ENCODE data around the gene KRT5. TPM values are rescaled to one million over a fixed set of nuclear protein-coding genes. Genes with fewer than 3 reads are reported as not detected.

KRT5 gene
- total and polyA plus RNA-seq, 2 experiments from 2014 or later, result not detected

DNA sequence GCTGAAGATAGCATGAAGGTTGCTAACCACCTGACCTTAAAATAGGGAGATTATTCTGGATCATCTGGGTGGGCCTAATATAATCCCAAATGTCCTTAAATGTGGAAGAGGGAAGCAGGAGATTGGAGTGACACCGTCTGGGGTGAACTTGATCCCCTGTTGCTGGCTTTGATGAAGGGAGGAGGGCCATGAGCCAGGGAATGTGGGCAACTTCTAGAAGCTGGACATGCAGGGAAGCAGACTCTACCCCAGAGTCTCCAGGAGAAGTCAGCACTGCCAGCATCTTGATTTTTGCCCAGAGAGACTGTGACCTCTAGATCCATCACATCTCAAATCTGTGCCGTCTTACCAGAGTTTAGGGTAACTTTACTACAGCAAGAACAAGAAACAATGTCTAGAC is 9.2 kb upstream of the KRT5 start:
- H2AFZ ChIP-seq, result no peak overlapping the region
- Mint-ChIP-seq H3K4me1 (no peaks in the 10 kb centered on the region), H3K4me3 (no peak overlapping the region), H3K27ac (no peak overlapping the region), H3K9me3 (no peaks in the 10 kb centered on the region), H3K27me3 (ENCODE audit: insufficient read depth, low read depth, poor library complexity) (peaks cover 4% of the 10 kb centered on the region), H3K36me3 (ENCODE audit: low read depth) (no peaks in the 10 kb centered on the region)
- no peak for ATAC-seq
- no peaks in the 10 kb centered on the region for H3K27me3 ChIP-seq (ENCODE audit: insufficient read depth)
- DNase-seq (ENCODE audit: low spot score), result no peak
- no peaks in the 10 kb centered on the region for H3K9me2 ChIP-seq (ENCODE audit: insufficient read depth)
- no peaks in the 10 kb centered on the region for H3K4me1 ChIP-seq (ENCODE audit: insufficient read depth)
- no peak overlapping the region for H3K4me3 ChIP-seq
- H3K4me2 ChIP-seq, result no peak overlapping the region
- H3K79me2 ChIP-seq (replicated peaks; ENCODE audit: insufficient read depth), result no peaks in the 10 kb centered on the region
- H4K20me1 ChIP-seq (replicated peaks; ENCODE audit: insufficient read depth), result no peaks in the 10 kb centered on the region
- no peak overlapping the region for H3K27ac ChIP-seq (ENCODE audit: low read depth)
- no peaks in the 10 kb centered on the region for H3F3A ChIP-seq (replicated peaks; ENCODE audit: low read depth)
- H3K36me3 ChIP-seq (ENCODE audit: insufficient read depth), result no peaks in the 10 kb centered on the region
- no peak for TF ChIP-seq ZNF331 (CRISPR knock-in tag; IDR thresholded peaks at IDR 0.05; ENCODE audit: low read depth)
- TF ChIP-seq, protein P1, sequence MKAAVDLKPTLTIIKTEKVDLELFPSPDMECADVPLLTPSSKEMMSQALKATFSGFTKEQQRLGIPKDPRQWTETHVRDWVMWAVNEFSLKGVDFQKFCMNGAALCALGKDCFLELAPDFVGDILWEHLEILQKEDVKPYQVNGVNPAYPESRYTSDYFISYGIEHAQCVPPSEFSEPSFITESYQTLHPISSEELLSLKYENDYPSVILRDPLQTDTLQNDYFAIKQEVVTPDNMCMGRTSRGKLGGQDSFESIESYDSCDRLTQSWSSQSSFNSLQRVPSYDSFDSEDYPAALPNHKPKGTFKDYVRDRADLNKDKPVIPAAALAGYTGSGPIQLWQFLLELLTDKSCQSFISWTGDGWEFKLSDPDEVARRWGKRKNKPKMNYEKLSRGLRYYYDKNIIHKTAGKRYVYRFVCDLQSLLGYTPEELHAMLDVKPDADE (IDR thresholded peaks at IDR 0.05), result no peak
- TF ChIP-seq CREB1 (CRISPR knock-in tag; IDR thresholded peaks at IDR 0.05; ENCODE audit: low read depth), result no peak
- TF ChIP-seq ZNF114 (CRISPR knock-in tag; IDR thresholded peaks at IDR 0.05), result no peak
- no peak for TF ChIP-seq NANOG (IDR thresholded peaks at IDR 0.05; ENCODE audit: borderline replicate concordance)
- TF ChIP-seq POLR2AphosphoS5 (IDR thresholded peaks at IDR 0.05; ENCODE audit: low read depth), result no peak
- TF ChIP-seq EZH2phosphoT487 (IDR thresholded peaks at IDR 0.05; ENCODE audit: unreplicated experiment), result no peak
- no peak for TF ChIP-seq EZH2 (IDR thresholded peaks at IDR 0.05; ENCODE audit: low read depth, unreplicated experiment)
- TF ChIP-seq, protein P2, sequence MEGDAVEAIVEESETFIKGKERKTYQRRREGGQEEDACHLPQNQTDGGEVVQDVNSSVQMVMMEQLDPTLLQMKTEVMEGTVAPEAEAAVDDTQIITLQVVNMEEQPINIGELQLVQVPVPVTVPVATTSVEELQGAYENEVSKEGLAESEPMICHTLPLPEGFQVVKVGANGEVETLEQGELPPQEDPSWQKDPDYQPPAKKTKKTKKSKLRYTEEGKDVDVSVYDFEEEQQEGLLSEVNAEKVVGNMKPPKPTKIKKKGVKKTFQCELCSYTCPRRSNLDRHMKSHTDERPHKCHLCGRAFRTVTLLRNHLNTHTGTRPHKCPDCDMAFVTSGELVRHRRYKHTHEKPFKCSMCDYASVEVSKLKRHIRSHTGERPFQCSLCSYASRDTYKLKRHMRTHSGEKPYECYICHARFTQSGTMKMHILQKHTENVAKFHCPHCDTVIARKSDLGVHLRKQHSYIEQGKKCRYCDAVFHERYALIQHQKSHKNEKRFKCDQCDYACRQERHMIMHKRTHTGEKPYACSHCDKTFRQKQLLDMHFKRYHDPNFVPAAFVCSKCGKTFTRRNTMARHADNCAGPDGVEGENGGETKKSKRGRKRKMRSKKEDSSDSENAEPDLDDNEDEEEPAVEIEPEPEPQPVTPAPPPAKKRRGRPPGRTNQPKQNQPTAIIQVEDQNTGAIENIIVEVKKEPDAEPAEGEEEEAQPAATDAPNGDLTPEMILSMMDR (conservative IDR thresholded peaks at IDR 0.05; ENCODE audit: low read depth in 2 of 2), result no peak
- TF ChIP-seq, protein P3, sequence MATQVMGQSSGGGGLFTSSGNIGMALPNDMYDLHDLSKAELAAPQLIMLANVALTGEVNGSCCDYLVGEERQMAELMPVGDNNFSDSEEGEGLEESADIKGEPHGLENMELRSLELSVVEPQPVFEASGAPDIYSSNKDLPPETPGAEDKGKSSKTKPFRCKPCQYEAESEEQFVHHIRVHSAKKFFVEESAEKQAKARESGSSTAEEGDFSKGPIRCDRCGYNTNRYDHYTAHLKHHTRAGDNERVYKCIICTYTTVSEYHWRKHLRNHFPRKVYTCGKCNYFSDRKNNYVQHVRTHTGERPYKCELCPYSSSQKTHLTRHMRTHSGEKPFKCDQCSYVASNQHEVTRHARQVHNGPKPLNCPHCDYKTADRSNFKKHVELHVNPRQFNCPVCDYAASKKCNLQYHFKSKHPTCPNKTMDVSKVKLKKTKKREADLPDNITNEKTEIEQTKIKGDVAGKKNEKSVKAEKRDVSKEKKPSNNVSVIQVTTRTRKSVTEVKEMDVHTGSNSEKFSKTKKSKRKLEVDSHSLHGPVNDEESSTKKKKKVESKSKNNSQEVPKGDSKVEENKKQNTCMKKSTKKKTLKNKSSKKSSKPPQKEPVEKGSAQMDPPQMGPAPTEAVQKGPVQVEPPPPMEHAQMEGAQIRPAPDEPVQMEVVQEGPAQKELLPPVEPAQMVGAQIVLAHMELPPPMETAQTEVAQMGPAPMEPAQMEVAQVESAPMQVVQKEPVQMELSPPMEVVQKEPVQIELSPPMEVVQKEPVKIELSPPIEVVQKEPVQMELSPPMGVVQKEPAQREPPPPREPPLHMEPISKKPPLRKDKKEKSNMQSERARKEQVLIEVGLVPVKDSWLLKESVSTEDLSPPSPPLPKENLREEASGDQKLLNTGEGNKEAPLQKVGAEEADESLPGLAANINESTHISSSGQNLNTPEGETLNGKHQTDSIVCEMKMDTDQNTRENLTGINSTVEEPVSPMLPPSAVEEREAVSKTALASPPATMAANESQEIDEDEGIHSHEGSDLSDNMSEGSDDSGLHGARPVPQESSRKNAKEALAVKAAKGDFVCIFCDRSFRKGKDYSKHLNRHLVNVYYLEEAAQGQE (IDR thresholded peaks at IDR 0.05; ENCODE audit: unreplicated experiment), result no peak
